Measurements from ENCODE around the gene SAFB. TPM values are rescaled to one million over a fixed set of nuclear protein-coding genes. Genes with fewer than 3 reads are reported as not detected.

The SAFB gene
- total and polyA plus RNA-seq, 2 of the 4 experiments (the other 2 are of a cell fraction) = 18.5 to 41.2 TPM

- H2BK20ac ChIP-seq (ENCODE audit: low read depth, low read length) = no peak overlapping the region
- H3K9me3 ChIP-seq (ENCODE audit: control insufficient read depth, insufficient read depth, low read length) = no peaks in the 10 kb centered on the region
- CTCF ChIA-PET = no interaction called here
- H3K9me1 ChIP-seq (ENCODE audit: insufficient read depth, low read length) = peaks cover 4% of the 10 kb centered on the region; the same call in 1 of the 2 replicates
- H3K36me3 ChIP-seq (ENCODE audit: control insufficient read depth, insufficient read depth, low read length) = peaks cover 73% of the 10 kb centered on the region
- peak; percentile 9; the same call in 1 of the 2 replicates for TF ChIP-seq POLR2A (IDR thresholded peaks at IDR 0.05; ENCODE audit: low read depth, low read length)
- TF ChIP-seq CTCF (conservative IDR thresholded peaks at IDR 0.05; ENCODE audit: low read depth, low read length) = no peak
- H3K4me2 ChIP-seq (ENCODE audit: low read depth, low read length) = no peak overlapping the region
- peaks cover 64% of the 10 kb centered on the region for H4K20me1 ChIP-seq (ENCODE audit: insufficient read depth, low read length)
- H3K23ac ChIP-seq (ENCODE audit: low read depth, low read length) = no peak overlapping the region
- no peak overlapping the region for H3K14ac ChIP-seq (replicated peaks; ENCODE audit: low read depth, low read length)
- no peak overlapping the region for H3K4me3 ChIP-seq (ENCODE audit: insufficient read depth, low read depth, low read length)
- peaks cover 8 to 70% of the 10 kb centered on the region in 2 experiments; a peak in 3 of 4 replicates for H3K79me1 ChIP-seq (ENCODE audit: low read depth in 1 of 2, low read length in 2 of 2)
- WGBS, 2 experiments (ENCODE audit: extremely low coverage in 2 of 2, insufficient read length in 1 of 2) = 82% methylated on average over 13 of the region's 25 CpGs; no CpG with 5 or more reads in 1 of the 2 experiments
- no peak overlapping the region for H4K91ac ChIP-seq (ENCODE audit: insufficient read depth, low read depth, low read length)
- no peaks in the 10 kb centered on the region; the same call in 1 of the 2 replicates for H3K4me1 ChIP-seq (ENCODE audit: control insufficient read depth, insufficient read depth, low read length)
- H2BK5ac ChIP-seq (ENCODE audit: low read depth, low read length, poor library complexity, severe bottlenecking) = no peak overlapping the region
- POLR2A ChIA-PET (ENCODE audit: unreplicated experiment) = no interaction called here
- no TSS peak for BruUV-seq (replicated peaks)
- H3K56ac ChIP-seq (ENCODE audit: extremely low read depth, insufficient read depth, low read length) = no peak overlapping the region
- H2AK5ac ChIP-seq (ENCODE audit: low read depth, low read length) = no peak overlapping the region
- H2BK120ac ChIP-seq (ENCODE audit: low read depth, low read length) = no peak overlapping the region
- ATAC-seq (ENCODE audit: low read depth) = no peak
- intact Hi-C loops (cut with micrococcal nuclease) (no loop called here), dilution Hi-C loops (cut with HindIII; ENCODE audit: low sequenced_read_pairs, unreplicated experiment) (no loop called here), in situ Hi-C loops (cut with MboI; ENCODE audit: low sequenced_read_pairs) (no loop called here)
- H3K18ac ChIP-seq (ENCODE audit: low read depth, low read length) = no peak overlapping the region
- no peak overlapping the region for H2BK15ac ChIP-seq (ENCODE audit: low read depth, low read length)
- H2AFZ ChIP-seq (replicated peaks; ENCODE audit: low read length, poor library complexity) = peak overlapping the region; percentile 23
- no peak overlapping the region for H4K5ac ChIP-seq (ENCODE audit: low read depth, low read length)
- no peak overlapping the region for H3K4ac ChIP-seq (ENCODE audit: low read depth, low read length)
- H3K9ac ChIP-seq (ENCODE audit: low read depth, low read length) = no peak overlapping the region
- no peaks in the 10 kb centered on the region for H3K27me3 ChIP-seq (ENCODE audit: control insufficient read depth, insufficient read depth, low read length)
- H3K27ac ChIP-seq (ENCODE audit: insufficient read depth, low read length) = no peak overlapping the region
- no peak for DNase-seq
- peak overlapping the region; percentile 70 for H2AK9ac ChIP-seq (replicated peaks; ENCODE audit: low read depth, low read length, poor library complexity)
- H4K8ac ChIP-seq (ENCODE audit: low read depth in 2 of 2, low read length in 2 of 2) = no peak overlapping the region
Observed at GRCh38 chr19:5697022-5697889, 74.4 kb downstream of the SAFB start.
